Posterior cingulate gyrus (tissue), 11 donors: ENCODE measurements around the gene DNAH6.

Experiments used
- DNase-seq, 10 donors: peaks; one replicate each; pipeline versions ENCODE4 v3.0.0 to v3.0.0-alpha.2; 2020 to 2021; ENCODE audit warnings: mixed read lengths in 3 of 10
- intact Hi-C: fragments of 100-400 bp; cut with DNase I; formaldehyde crosslinking; loops from one replicate; pipeline ENCODE4 v1.15.1; 2023

The DNAH6 gene

GRCh38 chr2:84676295-84676694, 160.0 kb downstream of the DNAH6 start:
- no peak for DNase-seq

GRCh38 chr2:84678214-84678613, 161.9 kb downstream of the DNAH6 start:
- intact Hi-C loops: no loop called here
- DNase-seq: no peak

More at GRCh38 chr2:84676295-84676694, 160.0 kb downstream of the DNAH6 start:
- intact Hi-C loops: no loop called here

GRCh38 chr2:84686783-84687476, 170.6 kb downstream of the DNAH6 start:
- no peak for DNase-seq
- intact Hi-C loops: no loop called here

GRCh38 chr2:84687498-84688149, 171.3 kb downstream of the DNAH6 start:
- intact Hi-C loops: no loop called here
- no peak for DNase-seq

GRCh38 chr2:84690225-84690624, 173.9 kb downstream of the DNAH6 start:
- no peak for DNase-seq

GRCh38 chr2:84694088-84694622, 177.9 kb downstream of the DNAH6 start:
- DNase-seq: no peak
- intact Hi-C loops: no loop called here

More at GRCh38 chr2:84690225-84690624, 173.9 kb downstream of the DNAH6 start:
- intact Hi-C loops: no loop called here

- DNase-seq: no peak
- intact Hi-C loops: no loop called here
Measured at GRCh38 chr2:84697895-84698294, 181.6 kb downstream of the DNAH6 start.

GRCh38 chr2:84700006-84700405, 183.7 kb downstream of the DNAH6 start:
- intact Hi-C loops: no loop called here
- no peak for DNase-seq

GRCh38 chr2:84701880-84702279, 185.6 kb downstream of the DNAH6 start:
- intact Hi-C loops: no loop called here
- no peak for DNase-seq

GRCh38 chr2:84702941-84703340, 186.6 kb downstream of the DNAH6 start:
- no peak for DNase-seq
- intact Hi-C loops: no loop called here

GRCh38 chr2:84703831-84704230, 187.5 kb downstream of the DNAH6 start:
- intact Hi-C loops: no loop called here
- no peak for DNase-seq

GRCh38 chr2:84704505-84705244, 188.4 kb downstream of the DNAH6 start:
- intact Hi-C loops: no loop called here
- DNase-seq: no peak

GRCh38 chr2:84705858-84706257, 189.6 kb downstream of the DNAH6 start:
- intact Hi-C loops: no loop called here
- DNase-seq: no peak

- DNase-seq: no peak
- intact Hi-C loops: no loop called here
Measured at GRCh38 chr2:84708442-84708841, 192.1 kb downstream of the DNAH6 start.

GRCh38 chr2:84711651-84712050, 195.4 kb downstream of the DNAH6 start:
- intact Hi-C loops: no loop called here
- DNase-seq: no peak

GRCh38 chr2:84713441-84713840, 197.1 kb downstream of the DNAH6 start:
- DNase-seq: no peak
- intact Hi-C loops: no loop called here

GRCh38 chr2:84716564-84716963, 200.3 kb downstream of the DNAH6 start:
- intact Hi-C loops: no loop called here
- DNase-seq: no peak

GRCh38 chr2:84717302-84717701, 201.0 kb downstream of the DNAH6 start:
- no peak for DNase-seq
- intact Hi-C loops: no loop called here

- no peak for DNase-seq
- intact Hi-C loops: no loop called here
Measured at GRCh38 chr2:84719434-84719833, 203.1 kb downstream of the DNAH6 start.

- intact Hi-C loops: no loop called here
- DNase-seq: no peak
Measured at GRCh38 chr2:84723831-84724230, 207.5 kb downstream of the DNAH6 start.

GRCh38 chr2:84725717-84726116, 209.4 kb downstream of the DNAH6 start:
- intact Hi-C loops: no loop called here
- DNase-seq: no peak
